Liver (tissue), 9 donors: ENCODE data around the gene ERC1. TPM values are rescaled to one million over a fixed set of nuclear protein-coding genes. Genes with fewer than 3 reads are reported as not detected.

Source experiments
- DNase-seq: peaks from one replicate; pipeline ENCODE4 v3.0.0-alpha.2; 2017; ENCODE audit warnings: low spot score
- H3K27ac ChIP-seq, 2 donors: one replicate each; pipeline ENCODE4 v1.7.0; 2013; ENCODE audit warnings: inconsistent platforms in 2 of 2, low read length in 2 of 2, control low read depth in 1 of 2, low read depth in 1 of 2, mild to moderate bottlenecking in 1 of 2
- H3K27me3 ChIP-seq, 4 donors: one replicate each; pipeline versions ENCODE4 v1.6.1 to v1.7.0; 2013; ENCODE audit warnings: low read length in 3 of 4, inconsistent platforms in 1 of 4, mild to moderate bottlenecking in 1 of 4, moderate library complexity in 1 of 4; ENCODE audit not compliant: control insufficient read depth in 4 of 4, insufficient read depth in 4 of 4
- H3K36me3 ChIP-seq, 4 donors: one replicate each; pipeline versions ENCODE4 v1.6.1 to v1.7.0; 2013; ENCODE audit warnings: low read length in 3 of 4, mild to moderate bottlenecking in 3 of 4, low read depth in 1 of 4, moderate library complexity in 1 of 4; ENCODE audit not compliant: control insufficient read depth in 4 of 4, insufficient read depth in 3 of 4
- H3K4me1 ChIP-seq, 4 donors: one replicate each; pipeline versions ENCODE4 v1.6.1 to v1.7.0; 2013; ENCODE audit warnings: low read length in 3 of 4, mild to moderate bottlenecking in 3 of 4, moderate library complexity in 1 of 4; ENCODE audit not compliant: control insufficient read depth in 4 of 4, insufficient read depth in 4 of 4
- H3K4me3 ChIP-seq, 3 donors: one replicate each; pipeline versions ENCODE4 v1.6.1 to v1.7.0; 2013; ENCODE audit warnings: low read length in 3 of 3, control low read depth in 1 of 3, low read depth in 1 of 3, mild to moderate bottlenecking in 1 of 3
- H3K9ac ChIP-seq, 2 donors: one replicate each; pipeline ENCODE4 v1.7.0; 2013; ENCODE audit warnings: low read length in 2 of 2, mild to moderate bottlenecking in 2 of 2, moderate library complexity in 2 of 2, control low read depth in 1 of 2, low read depth in 1 of 2
- H3K9me3 ChIP-seq, 4 donors: one replicate each; pipeline versions ENCODE4 v1.6.1 to v1.7.0; 2013; ENCODE audit warnings: low read length in 3 of 4; ENCODE audit not compliant: control insufficient read depth in 4 of 4
- ATF3 ChIP-seq: IDR thresholded peaks from 2 replicates; pipeline ENCODE4 v1.6.1; 2016; ENCODE audit warnings: antibody characterized with exemption
- CTCF ChIP-seq: fragments of 150-350 bp; IDR thresholded peaks from 2 replicates; pipeline ENCODE4 v1.5.1; 2017; ENCODE audit warnings: improper control_type of control experiment, low read depth, low read length; ENCODE audit not compliant: missing input control
- EGR1 ChIP-seq, 2 donors: IDR thresholded peaks; 2 replicates each; pipeline ENCODE4 v1.6.1; 2016 to 2018; ENCODE audit warnings: antibody characterized with exemption in 2 of 2, low read depth in 2 of 2
- FOXA1 ChIP-seq: IDR thresholded peaks from 2 replicates; pipeline ENCODE4 v1.6.1; 2016; ENCODE audit warnings: antibody characterized with exemption
- FOXA2 ChIP-seq: IDR thresholded peaks from 2 replicates; pipeline ENCODE4 v1.6.1; 2016; ENCODE audit warnings: antibody characterized with exemption
- GABPA ChIP-seq, 2 donors: IDR thresholded peaks in 1 of 2; conservative IDR thresholded peaks in 1 of 2; 2 replicates each; pipeline ENCODE4 v1.6.1; 2016; ENCODE audit warnings: antibody characterized with exemption in 2 of 2, mild to moderate bottlenecking in 1 of 2, moderate library complexity in 1 of 2
- HNF4A ChIP-seq, 2 donors: conservative IDR thresholded peaks; 2 replicates each; pipeline ENCODE4 v1.6.1; 2016; ENCODE audit warnings: antibody characterized with exemption in 2 of 2, mild to moderate bottlenecking in 2 of 2
- HNF4G ChIP-seq: IDR thresholded peaks from 2 replicates; pipeline ENCODE4 v1.6.1; 2016; ENCODE audit warnings: antibody characterized with exemption
- JUND ChIP-seq, 2 donors: IDR thresholded peaks; 2 replicates each; pipeline ENCODE4 v1.6.1; 2016; ENCODE audit warnings: antibody characterized with exemption in 2 of 2
- NR2F2 ChIP-seq: IDR thresholded peaks from 2 replicates; pipeline ENCODE4 v1.6.1; 2016; ENCODE audit warnings: antibody characterized with exemption
- RAD21 ChIP-seq, 2 donors: IDR thresholded peaks; 2 replicates each; pipeline ENCODE4 v1.6.1; 2016; ENCODE audit warnings: antibody characterized with exemption in 2 of 2, mild to moderate bottlenecking in 2 of 2
- RXRA ChIP-seq, 2 donors: IDR thresholded peaks; 2 replicates each; pipeline ENCODE4 v1.6.1; 2017 to 2018; ENCODE audit warnings: antibody characterized with exemption in 2 of 2, mild to moderate bottlenecking in 1 of 2
- SP1 ChIP-seq: IDR thresholded peaks from 2 replicates; pipeline ENCODE4 v1.6.1; 2018; ENCODE audit warnings: antibody characterized with exemption, mild to moderate bottlenecking
- TAF1 ChIP-seq: conservative IDR thresholded peaks from 2 replicates; pipeline ENCODE4 v1.6.1; 2016; ENCODE audit warnings: antibody characterized with exemption, mild to moderate bottlenecking
- YY1 ChIP-seq: IDR thresholded peaks from 2 replicates; pipeline ENCODE4 v1.6.1; 2016; ENCODE audit warnings: antibody characterized with exemption, mild to moderate bottlenecking
- ZBTB33 ChIP-seq: IDR thresholded peaks from 2 replicates; pipeline ENCODE4 v1.6.1; 2016; ENCODE audit warnings: antibody characterized with exemption
- WGBS: extraction: QIAGEN DNeasy Blood & Tissue Kit; methylation state at CpG from one replicate; pipeline ENCODE4 v1.1.7; 2013; 5-methylcytosine and 5-hydroxymethylcytosine counted together
- polyA plus RNA-seq, 2 donors: library from polyadenylated mRNA; stranded (reverse) in 1 of 2; unstranded in 1 of 2; fragments of 200-250 nt in 1 of 2; fragments of >200 nt in 1 of 2; fragmentation: Nextera tagmentation in 1 of 2; extraction: Ambion mirVana in 1 of 2; gene quantifications; one replicate each; pipeline versions ENCODE4 v1.2.1 to v1.2.3, GENCODE V29; 2013 to 2015
- total RNA-seq, 2 donors: library from RNA; depleted of rRNA; stranded (reverse); fragments of >200 nt; gene quantifications; one replicate each; pipeline ENCODE4 v1.2.3, GENCODE V29; 2014
- TF ChIP-seq, protein P1 (sequence below): IDR thresholded peaks from 2 replicates; pipeline ENCODE4 v1.6.1; 2016; ENCODE audit warnings: antibody characterized with exemption, mild to moderate bottlenecking
- donor health status: healthy.
- donor health status: healthy.
- donor health status: healthy.
- donor health status: healthy.
- donor health status: healthy.

Gene ERC1
- total and polyA plus RNA-seq, 4 donors, result 6.2 to 50.2 (median 10.3) TPM

DNA sequence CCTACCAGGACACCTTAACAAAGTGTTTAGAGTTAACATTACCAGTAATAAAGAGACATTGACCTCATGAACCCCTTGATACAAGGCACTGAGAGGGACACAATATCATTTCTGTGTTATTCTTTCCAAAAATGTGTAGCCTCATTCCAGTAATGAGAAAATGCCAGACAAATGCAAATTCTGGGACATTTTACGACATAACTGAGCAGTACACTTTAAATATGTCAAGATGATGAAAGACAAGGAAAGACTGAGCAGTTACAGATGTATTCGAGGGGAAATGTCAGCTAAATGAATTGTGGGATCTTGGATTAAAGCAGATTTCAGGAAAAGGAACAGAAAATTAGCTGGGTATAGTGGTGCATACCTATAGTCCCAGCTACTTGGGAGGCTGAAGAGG is 255.6 kb downstream of the ERC1 start:
- Histone ChIP-seq H3K4me1 (no peaks in the 10 kb centered on the region), H3K27ac (no peak overlapping the region), H3K36me3 (peaks cover 0 to 2% (median 0%) of the 10 kb centered on the region in 4 donors), H3K9ac (no peak overlapping the region), H3K9me3 (no peaks in the 10 kb centered on the region), H3K27me3 (no peaks in the 10 kb centered on the region), H3K4me3 (no peak overlapping the region)
- no peak for TF ChIP-seq RXRA (IDR thresholded peaks at IDR 0.05)
- TF ChIP-seq CTCF, result no peak
- TF ChIP-seq HNF4G, result no peak
- no peak for TF ChIP-seq NR2F2
- TF ChIP-seq ATF3, result no peak
- TF ChIP-seq SP1, result no peak
- TF ChIP-seq TAF1, result no peak
- no peak for TF ChIP-seq JUND (IDR thresholded peaks at IDR 0.05)
- TF ChIP-seq HNF4A (conservative IDR thresholded peaks at IDR 0.05), result no peak
- no peak for TF ChIP-seq YY1
- TF ChIP-seq RAD21 (IDR thresholded peaks at IDR 0.05), result no peak
- TF ChIP-seq FOXA1, result no peak
- 91% methylated on average over 2 of the region's 2 CpGs for WGBS
- no peak for DNase-seq

DNA sequence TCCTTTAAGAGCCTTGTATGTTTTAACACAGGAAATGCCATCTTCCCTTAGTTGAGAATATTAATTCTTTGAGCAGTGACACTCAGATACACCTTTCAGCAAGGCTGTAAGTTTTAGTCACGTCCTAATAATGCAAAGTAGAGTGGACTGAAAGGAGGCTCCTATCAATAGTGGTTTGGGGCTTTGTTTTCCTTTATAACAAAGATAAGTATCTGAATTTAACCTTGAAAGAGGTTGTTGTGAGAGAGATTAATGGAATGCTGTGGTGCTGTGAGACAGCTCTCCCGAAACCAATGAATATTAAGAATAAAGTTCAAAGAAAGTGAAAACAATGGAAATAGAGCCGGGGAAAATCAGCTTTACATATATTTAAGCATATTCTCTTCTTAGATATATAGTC is 259.6 kb downstream of the ERC1 start:
- Histone ChIP-seq H3K27me3 (no peaks in the 10 kb centered on the region), H3K36me3 (no peaks in the 10 kb centered on the region), H3K27ac (no peak overlapping the region), H3K4me1 (no peaks in the 10 kb centered on the region), H3K9ac (no peak overlapping the region), H3K4me3 (no peak overlapping the region), H3K9me3 (no peaks in the 10 kb centered on the region)
- no peak for DNase-seq
- no peak for TF ChIP-seq RXRA (IDR thresholded peaks at IDR 0.05)
- TF ChIP-seq SP1, result no peak
- TF ChIP-seq NR2F2, result no peak
- TF ChIP-seq ZBTB33, result no peak
- TF ChIP-seq YY1, result no peak
- no peak for TF ChIP-seq ATF3
- no peak for TF ChIP-seq EGR1 (IDR thresholded peaks at IDR 0.05; ENCODE audit: low read depth in 2 of 2)
- TF ChIP-seq GABPA (IDR thresholded peaks at IDR 0.05 in 1 of 2, conservative IDR thresholded peaks at IDR 0.05 in 1 of 2), result no peak
- TF ChIP-seq CTCF, result no peak
- no peak for TF ChIP-seq FOXA1
- no peak for TF ChIP-seq HNF4G
- TF ChIP-seq RAD21 (IDR thresholded peaks at IDR 0.05), result no peak
- TF ChIP-seq TAF1, result no peak
- TF ChIP-seq, protein P1, sequence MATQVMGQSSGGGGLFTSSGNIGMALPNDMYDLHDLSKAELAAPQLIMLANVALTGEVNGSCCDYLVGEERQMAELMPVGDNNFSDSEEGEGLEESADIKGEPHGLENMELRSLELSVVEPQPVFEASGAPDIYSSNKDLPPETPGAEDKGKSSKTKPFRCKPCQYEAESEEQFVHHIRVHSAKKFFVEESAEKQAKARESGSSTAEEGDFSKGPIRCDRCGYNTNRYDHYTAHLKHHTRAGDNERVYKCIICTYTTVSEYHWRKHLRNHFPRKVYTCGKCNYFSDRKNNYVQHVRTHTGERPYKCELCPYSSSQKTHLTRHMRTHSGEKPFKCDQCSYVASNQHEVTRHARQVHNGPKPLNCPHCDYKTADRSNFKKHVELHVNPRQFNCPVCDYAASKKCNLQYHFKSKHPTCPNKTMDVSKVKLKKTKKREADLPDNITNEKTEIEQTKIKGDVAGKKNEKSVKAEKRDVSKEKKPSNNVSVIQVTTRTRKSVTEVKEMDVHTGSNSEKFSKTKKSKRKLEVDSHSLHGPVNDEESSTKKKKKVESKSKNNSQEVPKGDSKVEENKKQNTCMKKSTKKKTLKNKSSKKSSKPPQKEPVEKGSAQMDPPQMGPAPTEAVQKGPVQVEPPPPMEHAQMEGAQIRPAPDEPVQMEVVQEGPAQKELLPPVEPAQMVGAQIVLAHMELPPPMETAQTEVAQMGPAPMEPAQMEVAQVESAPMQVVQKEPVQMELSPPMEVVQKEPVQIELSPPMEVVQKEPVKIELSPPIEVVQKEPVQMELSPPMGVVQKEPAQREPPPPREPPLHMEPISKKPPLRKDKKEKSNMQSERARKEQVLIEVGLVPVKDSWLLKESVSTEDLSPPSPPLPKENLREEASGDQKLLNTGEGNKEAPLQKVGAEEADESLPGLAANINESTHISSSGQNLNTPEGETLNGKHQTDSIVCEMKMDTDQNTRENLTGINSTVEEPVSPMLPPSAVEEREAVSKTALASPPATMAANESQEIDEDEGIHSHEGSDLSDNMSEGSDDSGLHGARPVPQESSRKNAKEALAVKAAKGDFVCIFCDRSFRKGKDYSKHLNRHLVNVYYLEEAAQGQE, result no peak
- no peak for TF ChIP-seq JUND (IDR thresholded peaks at IDR 0.05)
- no peak for TF ChIP-seq FOXA2
- WGBS, result 95% methylated on average over 3 of the region's 3 CpGs
